Measurements from ENCODE around the gene IZUMO3. TPM values are rescaled to one million over a fixed set of nuclear protein-coding genes. Genes with fewer than 3 reads are reported as not detected.

The IZUMO3 gene, protein sequence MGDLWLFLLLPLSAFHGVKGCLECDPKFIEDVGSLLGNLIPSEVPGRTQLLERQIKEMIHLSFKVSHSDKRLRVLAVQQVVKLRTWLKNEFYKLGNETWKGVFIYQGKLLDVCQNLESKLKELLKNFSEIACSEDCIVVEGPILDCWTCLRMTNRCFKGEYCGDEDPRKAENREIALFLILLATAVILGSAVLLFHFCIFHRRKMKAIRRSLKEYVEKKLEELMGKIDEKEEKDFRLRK
- total RNA-seq: not detected
- polyA plus RNA-seq (2013, experiment 1 of 2): not detected
- polyA plus RNA-seq (2013, experiment 2 of 2): not detected
- long read RNA-seq, experiment 1: 0 reads
- long read RNA-seq, experiment 2: 0 reads
- long read RNA-seq, experiment 3: 0 reads
- long read RNA-seq, experiment 4: 0 reads

GRCh38 chr9:24545847-24546522 is at the start of gene IZUMO3:
Gene IZUMO3 (minus strand): TSS chr9:24545897. CDS start chr9:24545649, 248 bp downstream.
- Histone ChIP-seq H3K9ac (ENCODE audit: extremely low read depth, low read length, poor library complexity, severe bottlenecking) (no peak within 1 kb of the TSS), H3K36me3 (ENCODE audit: control insufficient read depth, insufficient read depth, low read length) (no peaks in the 10 kb centered on the region), H3K9me3 (ENCODE audit: control insufficient read depth, low read length) (no peaks in the 10 kb centered on the region), H3K27ac (ENCODE audit: low read depth, low read length) (no peak within 1 kb of the TSS), H3K27me3 (ENCODE audit: control insufficient read depth, insufficient read depth, low read length, poor library complexity, severe bottlenecking) (no peaks in the 10 kb centered on the region), H3K4me3 (ENCODE audit: low read length) (no peak within 1 kb of the TSS), H3K4me1 (ENCODE audit: control insufficient read depth, insufficient read depth, low read length) (peaks cover 4% of the 10 kb centered on the region)
- Mint-ChIP-seq H3K4me1 (peaks cover 20% of the 10 kb centered on the region), H3K27ac (no peak within 1 kb of the TSS), H3K9me3 (no peaks in the 10 kb centered on the region), H3K27me3 (ENCODE audit: insufficient read depth) (peaks cover 2% of the 10 kb centered on the region), H3K4me3 (no peak within 1 kb of the TSS), H3K36me3 (ENCODE audit: low read depth) (no peaks in the 10 kb centered on the region)
- WGBS, 2 experiments (ENCODE audit: insufficient coverage in 1 of 2, insufficient read length in 1 of 2): 95% methylated on average over 3 of the region's 3 CpGs; no CpG with 5 or more reads in 1 of the 2 experiments
- peak; percentile 37 for DNase-seq
- TF ChIP-seq, protein P1, sequence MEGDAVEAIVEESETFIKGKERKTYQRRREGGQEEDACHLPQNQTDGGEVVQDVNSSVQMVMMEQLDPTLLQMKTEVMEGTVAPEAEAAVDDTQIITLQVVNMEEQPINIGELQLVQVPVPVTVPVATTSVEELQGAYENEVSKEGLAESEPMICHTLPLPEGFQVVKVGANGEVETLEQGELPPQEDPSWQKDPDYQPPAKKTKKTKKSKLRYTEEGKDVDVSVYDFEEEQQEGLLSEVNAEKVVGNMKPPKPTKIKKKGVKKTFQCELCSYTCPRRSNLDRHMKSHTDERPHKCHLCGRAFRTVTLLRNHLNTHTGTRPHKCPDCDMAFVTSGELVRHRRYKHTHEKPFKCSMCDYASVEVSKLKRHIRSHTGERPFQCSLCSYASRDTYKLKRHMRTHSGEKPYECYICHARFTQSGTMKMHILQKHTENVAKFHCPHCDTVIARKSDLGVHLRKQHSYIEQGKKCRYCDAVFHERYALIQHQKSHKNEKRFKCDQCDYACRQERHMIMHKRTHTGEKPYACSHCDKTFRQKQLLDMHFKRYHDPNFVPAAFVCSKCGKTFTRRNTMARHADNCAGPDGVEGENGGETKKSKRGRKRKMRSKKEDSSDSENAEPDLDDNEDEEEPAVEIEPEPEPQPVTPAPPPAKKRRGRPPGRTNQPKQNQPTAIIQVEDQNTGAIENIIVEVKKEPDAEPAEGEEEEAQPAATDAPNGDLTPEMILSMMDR (conservative IDR thresholded peaks at IDR 0.05): no peak

- no peak for DNase-seq
- H3K27ac ChIP-seq (ENCODE audit: low read depth, low read length): no peak overlapping the region
- H3K4me1 Mint-ChIP-seq: peaks cover 17% of the 10 kb centered on the region
- no peaks in the 10 kb centered on the region for H3K4me1 ChIP-seq (ENCODE audit: control insufficient read depth, insufficient read depth, low read length)
- H3K4me3 Mint-ChIP-seq: no peak overlapping the region
- H3K9me3 ChIP-seq (ENCODE audit: control insufficient read depth, low read length): no peaks in the 10 kb centered on the region
- no peak overlapping the region for H3K9ac ChIP-seq (ENCODE audit: extremely low read depth, low read length, poor library complexity, severe bottlenecking)
- H3K27ac Mint-ChIP-seq: no peak overlapping the region
- H3K27me3 ChIP-seq (ENCODE audit: control insufficient read depth, insufficient read depth, low read length, poor library complexity, severe bottlenecking): no peaks in the 10 kb centered on the region
- 95 to 98% methylated on average over 8 of the region's 8 CpGs for WGBS, 2 experiments (ENCODE audit: insufficient coverage in 1 of 2, insufficient read length in 1 of 2)
- H3K4me3 ChIP-seq (ENCODE audit: low read length): no peak overlapping the region
- TF ChIP-seq, protein P1 (conservative IDR thresholded peaks at IDR 0.05): no peak
- H3K9me3 Mint-ChIP-seq: no peaks in the 10 kb centered on the region
- no peaks in the 10 kb centered on the region for H3K36me3 Mint-ChIP-seq (ENCODE audit: low read depth)
- no peaks in the 10 kb centered on the region for H3K36me3 ChIP-seq (ENCODE audit: control insufficient read depth, insufficient read depth, low read length)
- no peaks in the 10 kb centered on the region for H3K27me3 Mint-ChIP-seq (ENCODE audit: insufficient read depth)
These were observed 48.6 kb upstream of the IZUMO3 start for GRCh38 chr9:24594234-24594850.

DNA sequence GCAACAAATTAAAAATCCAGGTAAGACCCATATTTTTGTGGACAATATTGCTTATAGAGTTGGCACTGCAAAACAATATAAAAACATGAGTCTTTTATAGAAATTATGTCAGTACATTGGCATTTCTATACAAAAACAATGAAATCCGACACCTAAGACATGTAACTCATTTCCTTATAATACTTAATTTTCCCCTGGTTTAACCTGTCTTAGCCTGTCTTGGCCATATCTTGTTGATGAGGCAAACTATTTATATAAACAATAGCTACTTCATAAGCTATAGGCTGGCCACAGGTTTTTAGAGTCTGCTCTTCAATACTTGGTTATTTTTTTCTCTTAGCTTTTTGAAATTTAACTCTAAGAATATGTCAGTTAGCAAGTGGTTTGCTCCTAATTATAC is 44.7 kb upstream of the IZUMO3 start:
- Mint-ChIP-seq H3K27me3 (ENCODE audit: insufficient read depth) (no peaks in the 10 kb centered on the region), H3K4me3 (no peak overlapping the region), H3K27ac (no peak overlapping the region), H3K9me3 (peaks cover 13% of the 10 kb centered on the region), H3K36me3 (ENCODE audit: low read depth) (no peaks in the 10 kb centered on the region), H3K4me1 (peaks cover 8% of the 10 kb centered on the region)
- no peaks in the 10 kb centered on the region for H3K36me3 ChIP-seq (ENCODE audit: control insufficient read depth, insufficient read depth, low read length)
- H3K27ac ChIP-seq (ENCODE audit: low read depth, low read length): no peak overlapping the region
- no peak for DNase-seq
- H3K27me3 ChIP-seq (ENCODE audit: control insufficient read depth, insufficient read depth, low read length, poor library complexity, severe bottlenecking): no peaks in the 10 kb centered on the region
- no peak overlapping the region for H3K9ac ChIP-seq (ENCODE audit: extremely low read depth, low read length, poor library complexity, severe bottlenecking)
- TF ChIP-seq, protein P1 (conservative IDR thresholded peaks at IDR 0.05): no peak
- no peaks in the 10 kb centered on the region for H3K4me1 ChIP-seq (ENCODE audit: control insufficient read depth, insufficient read depth, low read length)
- WGBS, 2 experiments (ENCODE audit: insufficient coverage in 1 of 2, insufficient read length in 1 of 2): 89% methylated on average over 1 of the region's 1 CpG; no CpG with 5 or more reads in 1 of the 2 experiments
- peaks cover 16% of the 10 kb centered on the region for H3K9me3 ChIP-seq (ENCODE audit: control insufficient read depth, low read length)
- H3K4me3 ChIP-seq (ENCODE audit: low read length): no peak overlapping the region

Data from endodermal cell (in vitro differentiated cells).